ENCODE measurements around the gene SLC26A1. TPM values are rescaled to one million over a fixed set of nuclear protein-coding genes. Genes with fewer than 3 reads are reported as not detected.

SLC26A1 gene
- total and polyA plus RNA-seq, 2 experiments from 2014 or later: 0.22 to 1.8 TPM

GRCh38 chr4:1033840-1034551 is 40.8 kb upstream of the SLC26A1 start:
- H3K27me3 ChIP-seq (replicated peaks; ENCODE audit: insufficient read depth): no peaks in the 10 kb centered on the region
- peak overlapping the region; percentile 74 for H3K9ac ChIP-seq
- H3K79me2 ChIP-seq (ENCODE audit: insufficient read depth): no peaks in the 10 kb centered on the region
- H2AFZ ChIP-seq: peak overlapping the region; percentile 63
- no peaks in the 10 kb centered on the region for H3K9me3 ChIP-seq (ENCODE audit: low read depth)
- H3K27ac ChIP-seq: peak overlapping the region; percentile 79
- H3K36me3 ChIP-seq (ENCODE audit: low read depth): no peaks in the 10 kb centered on the region
- peak overlapping the region; percentile 9 for H3K4me2 ChIP-seq (ENCODE audit: unreplicated experiment)
- H3K9me2 ChIP-seq (ENCODE audit: insufficient read depth): no peaks in the 10 kb centered on the region
- no peaks in the 10 kb centered on the region for H3F3A ChIP-seq (ENCODE audit: insufficient read depth)
- DNase-seq: peak; percentile 89
- WGBS, 2 experiments (ENCODE audit: low coverage in 1 of 2, low lambda C conversion rate in 2 of 2, missing lambda C conversion rate in 2 of 2): 4 to 5% methylated on average over 34 to 35 of the region's 35 CpGs
- in situ Hi-C loops (cut with MboI): no loop called here
- H3K4me3 ChIP-seq: peak overlapping the region; percentile 42
- H3K4me1 ChIP-seq (ENCODE audit: insufficient read depth): peaks cover 24% of the 10 kb centered on the region
- no peaks in the 10 kb centered on the region for H4K20me1 ChIP-seq (ENCODE audit: insufficient read depth)
- TF ChIP-seq EZH2 (IDR thresholded peaks at IDR 0.05; ENCODE audit: insufficient read depth, poor library complexity, severe bottlenecking) (no peak), EZH2phosphoT487 (IDR thresholded peaks at IDR 0.05; ENCODE audit: insufficient read depth, low read depth) (no peak)

- TF ChIP-seq EZH2 (IDR thresholded peaks at IDR 0.05; ENCODE audit: insufficient read depth, poor library complexity, severe bottlenecking): no peak
- no peak for TF ChIP-seq EZH2phosphoT487 (IDR thresholded peaks at IDR 0.05; ENCODE audit: insufficient read depth, low read depth)
- in situ Hi-C loops (cut with MboI): no loop called here
- no peak overlapping the region for H3K4me2 ChIP-seq (ENCODE audit: unreplicated experiment)
- H3K4me1 ChIP-seq (ENCODE audit: insufficient read depth): peaks cover 24% of the 10 kb centered on the region
- WGBS, 2 experiments (ENCODE audit: low coverage in 1 of 2, low lambda C conversion rate in 2 of 2, missing lambda C conversion rate in 2 of 2): 73 to 74% methylated on average over 10 of the region's 10 CpGs
- no peaks in the 10 kb centered on the region for H3K27me3 ChIP-seq (replicated peaks; ENCODE audit: insufficient read depth)
- no peaks in the 10 kb centered on the region for H3K9me3 ChIP-seq (ENCODE audit: low read depth)
- no peaks in the 10 kb centered on the region for H3F3A ChIP-seq (ENCODE audit: insufficient read depth)
- no peak overlapping the region for H3K9ac ChIP-seq
- H3K4me3 ChIP-seq: no peak overlapping the region
- H3K27ac ChIP-seq: no peak overlapping the region
- no peaks in the 10 kb centered on the region for H3K36me3 ChIP-seq (ENCODE audit: low read depth)
- no peak overlapping the region for H2AFZ ChIP-seq
- DNase-seq: no peak
- H3K79me2 ChIP-seq (ENCODE audit: insufficient read depth): no peaks in the 10 kb centered on the region
- no peaks in the 10 kb centered on the region for H4K20me1 ChIP-seq (ENCODE audit: insufficient read depth)
- no peaks in the 10 kb centered on the region for H3K9me2 ChIP-seq (ENCODE audit: insufficient read depth)
These were observed 39.7 kb upstream of the SLC26A1 start for GRCh38 chr4:1032861-1033260.

GRCh38 chr4:1031956-1032795 is 39.0 kb upstream of the SLC26A1 start:
- peak; percentile 35 for DNase-seq
- no peak for TF ChIP-seq EZH2 (IDR thresholded peaks at IDR 0.05; ENCODE audit: insufficient read depth, poor library complexity, severe bottlenecking)
- TF ChIP-seq EZH2phosphoT487 (IDR thresholded peaks at IDR 0.05; ENCODE audit: insufficient read depth, low read depth): no peak
- Histone ChIP-seq H3K4me2 (ENCODE audit: unreplicated experiment) (no peak overlapping the region), H3K27ac (no peak overlapping the region), H3F3A (ENCODE audit: insufficient read depth) (no peaks in the 10 kb centered on the region), H3K27me3 (replicated peaks; ENCODE audit: insufficient read depth) (no peaks in the 10 kb centered on the region), H3K79me2 (ENCODE audit: insufficient read depth) (no peaks in the 10 kb centered on the region), H3K9ac (no peak overlapping the region), H2AFZ (no peak overlapping the region), H3K9me3 (ENCODE audit: low read depth) (no peaks in the 10 kb centered on the region), H4K20me1 (ENCODE audit: insufficient read depth) (no peaks in the 10 kb centered on the region), H3K4me1 (ENCODE audit: insufficient read depth) (peaks cover 24% of the 10 kb centered on the region), H3K9me2 (ENCODE audit: insufficient read depth) (no peaks in the 10 kb centered on the region), H3K36me3 (ENCODE audit: low read depth) (no peaks in the 10 kb centered on the region), H3K4me3 (no peak overlapping the region)
- in situ Hi-C loops (cut with MboI): no loop called here
- WGBS, 2 experiments (ENCODE audit: low coverage in 1 of 2, low lambda C conversion rate in 2 of 2, missing lambda C conversion rate in 2 of 2): 61 to 65% methylated on average over 31 to 35 of the region's 37 CpGs

- Histone ChIP-seq H3K79me2 (ENCODE audit: insufficient read depth) (no peaks in the 10 kb centered on the region), H2AFZ (no peak overlapping the region), H3K4me3 (no peak overlapping the region), H3K36me3 (ENCODE audit: low read depth) (no peaks in the 10 kb centered on the region), H3K9ac (no peak overlapping the region), H3F3A (ENCODE audit: insufficient read depth) (no peaks in the 10 kb centered on the region), H3K4me1 (ENCODE audit: insufficient read depth) (peaks cover 24% of the 10 kb centered on the region), H3K4me2 (ENCODE audit: unreplicated experiment) (no peak overlapping the region), H3K9me2 (ENCODE audit: insufficient read depth) (no peaks in the 10 kb centered on the region), H3K27ac (no peak overlapping the region), H3K27me3 (replicated peaks; ENCODE audit: insufficient read depth) (no peaks in the 10 kb centered on the region), H3K9me3 (ENCODE audit: low read depth) (no peaks in the 10 kb centered on the region), H4K20me1 (ENCODE audit: insufficient read depth) (no peaks in the 10 kb centered on the region)
- TF ChIP-seq EZH2phosphoT487 (IDR thresholded peaks at IDR 0.05; ENCODE audit: insufficient read depth, low read depth): no peak
- TF ChIP-seq EZH2 (IDR thresholded peaks at IDR 0.05; ENCODE audit: insufficient read depth, poor library complexity, severe bottlenecking): no peak
- in situ Hi-C loops (cut with MboI): no loop called here
- WGBS, 2 experiments (ENCODE audit: low coverage in 1 of 2, low lambda C conversion rate in 2 of 2, missing lambda C conversion rate in 2 of 2): 91 to 93% methylated on average over 7 to 8 of the region's 8 CpGs
- no peak for DNase-seq
These were observed 38.1 kb upstream of the SLC26A1 start for GRCh38 chr4:1031346-1031745.
